Jurkat, Clone E6-1 (cell line): ENCODE data around the gene POLR2E.

Source experiments
- DNase-seq: peaks from one replicate; pipeline ENCODE4 v3.0.0-alpha.2; 2011; ENCODE audit warnings: low read depth, low spot score
- H3K4me3 ChIP-seq: 2 replicates; pipeline ENCODE4 v1.5.1; 2011; ENCODE audit warnings: mild to moderate bottlenecking, low read length, control low read depth, moderate library complexity

The POLR2E gene

GRCh38 chr19:1070576-1070930 lies 24.6 kb downstream of the POLR2E start:
- DNase-seq, result no peak

GRCh38 chr19:1069009-1069779 lies 26.0 kb downstream of the POLR2E start:
- peak; percentile 71 for DNase-seq
- H3K4me3 ChIP-seq, result peak overlapping the region; percentile 89

More at GRCh38 chr19:1070576-1070930, 24.6 kb downstream of the POLR2E start:
- H3K4me3 ChIP-seq, result no peak overlapping the region

GRCh38 chr19:1068009-1069001 lies 26.9 kb downstream of the POLR2E start:
- peak overlapping the region; percentile 89 for H3K4me3 ChIP-seq
- DNase-seq, result peak; percentile 85

GRCh38 chr19:1067341-1067957 lies 27.7 kb downstream of the POLR2E start:
- peak overlapping the region; percentile 89 for H3K4me3 ChIP-seq

GRCh38 chr19:1066748-1067340 lies 28.3 kb downstream of the POLR2E start, which contains the start of gene ARHGAP45:
Gene ARHGAP45 (plus strand): TSS chr19:1067167. CDS start chr19:1067406, 239 bp downstream.
- H3K4me3 ChIP-seq, result peak within 1 kb of the TSS; percentile 89
- peak; percentile 81 for DNase-seq

More at GRCh38 chr19:1067341-1067957, 27.7 kb downstream of the POLR2E start:
- no peak for DNase-seq

- peak overlapping the region; percentile 53 for H3K4me3 ChIP-seq
- DNase-seq, result no peak
Measured at GRCh38 chr19:1066251-1066747, 28.9 kb downstream of the POLR2E start.

- DNase-seq, result no peak
- H3K4me3 ChIP-seq, result no peak overlapping the region; the same call in 1 of the 2 replicates
Measured at GRCh38 chr19:1065606-1066109, 29.5 kb downstream of the POLR2E start.

GRCh38 chr19:1064661-1065605 lies 30.2 kb downstream of the POLR2E start:
- H3K4me3 ChIP-seq, result peak overlapping the region; percentile 27
- DNase-seq, result peak; percentile 60

- DNase-seq, result no peak
- H3K4me3 ChIP-seq, result no peak overlapping the region
Measured at GRCh38 chr19:1063909-1064660, 31.1 kb downstream of the POLR2E start.

- DNase-seq, result no peak
- no peak overlapping the region for H3K4me3 ChIP-seq
Measured at GRCh38 chr19:1063030-1063908, 31.9 kb downstream of the POLR2E start.

- H3K4me3 ChIP-seq, result no peak overlapping the region
- DNase-seq, result no peak
Measured at GRCh38 chr19:1062387-1063029, 32.7 kb downstream of the POLR2E start.

GRCh38 chr19:1061987-1062386 lies 33.2 kb downstream of the POLR2E start:
- no peak for DNase-seq
- H3K4me3 ChIP-seq, result no peak overlapping the region

- H3K4me3 ChIP-seq, result no peak overlapping the region
- DNase-seq, result no peak
Measured at GRCh38 chr19:1060689-1061088, 34.5 kb downstream of the POLR2E start.

- no peak overlapping the region for H3K4me3 ChIP-seq
- DNase-seq, result no peak
Measured at GRCh38 chr19:1058112-1058511, 37.1 kb downstream of the POLR2E start.

GRCh38 chr19:1057176-1057855 lies 37.9 kb downstream of the POLR2E start:
- peak; percentile 67 for DNase-seq
- no peak overlapping the region for H3K4me3 ChIP-seq
